Dendritic cell treated with granulocyte-macrophage colony-stimulating factor and Interleukin-4, amounts not matched to agents 40 ng/mL and 50 ng/mL, for 4 days (primary cell): ENCODE data around the gene GPATCH4.

Experiments used
- H3K27ac Mint-ChIP-seq: one replicate; pipeline ENCODE4 v1.8.0; 2022; ENCODE audit warnings: mild to moderate bottlenecking, mixed read lengths
- H3K27me3 Mint-ChIP-seq: one replicate; pipeline ENCODE4 v1.8.0; 2022; ENCODE audit warnings: mild to moderate bottlenecking, mixed read lengths
- H3K36me3 Mint-ChIP-seq: one replicate; pipeline ENCODE4 v1.8.0; 2022; ENCODE audit warnings: low read depth, mixed read lengths
- H3K4me1 Mint-ChIP-seq: one replicate; pipeline ENCODE4 v1.8.0; 2022; ENCODE audit warnings: low read depth, mixed read lengths
- H3K4me3 Mint-ChIP-seq: one replicate; pipeline ENCODE4 v1.8.0; 2022; ENCODE audit warnings: mild to moderate bottlenecking, moderate library complexity, mixed read lengths
- H3K9me3 Mint-ChIP-seq: one replicate; pipeline ENCODE4 v1.8.0; 2022; ENCODE audit warnings: mixed read lengths
- intact Hi-C: fragments of 100-400 bp; cut with micrococcal nuclease; formaldehyde crosslinking; loops from one replicate; pipeline ENCODE4 v1.15.0; 2022

Gene GPATCH4

GRCh38 chr1:156549831-156550230, 51.4 kb downstream of the GPATCH4 start:
- Mint-ChIP-seq H3K36me3 (no peaks in the 10 kb centered on the region), H3K27me3 (peaks cover 1% of the 10 kb centered on the region), H3K9me3 (no peaks in the 10 kb centered on the region), H3K4me1 (peaks cover 38% of the 10 kb centered on the region), H3K27ac (no peak overlapping the region), H3K4me3 (no peak overlapping the region)
- intact Hi-C loops: no loop called here

DNA sequence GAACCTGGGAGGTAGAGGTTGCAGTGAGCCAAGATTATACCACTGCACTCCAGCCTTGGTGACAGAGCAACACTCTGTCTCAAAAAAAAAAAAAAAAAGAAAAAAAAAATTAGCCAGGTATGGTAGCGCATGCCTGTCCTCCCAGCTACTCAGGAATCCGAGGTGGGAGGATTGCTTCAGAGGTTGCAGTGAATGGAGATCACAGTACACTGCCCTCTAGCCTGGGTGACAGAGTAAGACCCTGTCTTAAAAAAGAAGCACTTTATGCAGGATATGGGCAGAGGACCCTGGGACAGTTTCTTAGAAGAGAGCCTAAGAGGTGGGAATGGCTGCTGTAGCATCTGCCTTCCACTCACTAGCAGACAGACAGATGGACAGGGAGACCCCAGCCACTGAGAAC, 51.9 kb downstream of the GPATCH4 start:
- peaks cover 1% of the 10 kb centered on the region for H3K27me3 Mint-ChIP-seq
- no peaks in the 10 kb centered on the region for H3K36me3 Mint-ChIP-seq
- H3K27ac Mint-ChIP-seq: no peak overlapping the region
- H3K9me3 Mint-ChIP-seq: no peaks in the 10 kb centered on the region
- peaks cover 38% of the 10 kb centered on the region for H3K4me1 Mint-ChIP-seq
- intact Hi-C loops: no loop called here
- no peak overlapping the region for H3K4me3 Mint-ChIP-seq

DNA sequence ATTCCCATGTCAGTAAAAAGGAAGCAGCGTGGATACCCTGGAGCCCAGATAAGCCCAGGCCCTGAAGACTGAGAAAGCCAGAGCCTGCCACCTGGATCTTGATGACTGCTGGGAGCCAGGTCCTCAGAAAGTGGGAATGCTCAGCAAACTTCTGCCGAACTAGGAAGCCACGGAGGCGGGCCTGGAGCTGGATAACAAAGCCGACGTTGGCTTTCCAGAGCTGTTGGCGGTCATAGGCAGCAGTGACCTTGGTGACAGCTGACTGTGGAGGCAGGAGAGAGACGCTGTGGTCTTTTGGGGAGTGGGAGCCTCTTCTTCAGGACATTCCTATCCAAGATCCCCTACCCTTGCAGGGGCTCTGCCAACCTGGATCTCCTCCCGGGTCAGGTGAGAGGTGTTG, 53.3 kb downstream of the GPATCH4 start:
- Mint-ChIP-seq H3K9me3 (no peaks in the 10 kb centered on the region), H3K27me3 (peaks cover 1% of the 10 kb centered on the region), H3K4me3 (no peak overlapping the region), H3K36me3 (no peaks in the 10 kb centered on the region), H3K4me1 (peaks cover 28% of the 10 kb centered on the region), H3K27ac (no peak overlapping the region)
- intact Hi-C loops: no loop called here

GRCh38 chr1:156547434-156547833, 53.8 kb downstream of the GPATCH4 start:
- Mint-ChIP-seq H3K4me1 (peaks cover 26% of the 10 kb centered on the region), H3K4me3 (no peak overlapping the region), H3K9me3 (no peaks in the 10 kb centered on the region), H3K27ac (no peak overlapping the region), H3K27me3 (peaks cover 1% of the 10 kb centered on the region), H3K36me3 (no peaks in the 10 kb centered on the region)
- intact Hi-C loops: no loop called here

DNA sequence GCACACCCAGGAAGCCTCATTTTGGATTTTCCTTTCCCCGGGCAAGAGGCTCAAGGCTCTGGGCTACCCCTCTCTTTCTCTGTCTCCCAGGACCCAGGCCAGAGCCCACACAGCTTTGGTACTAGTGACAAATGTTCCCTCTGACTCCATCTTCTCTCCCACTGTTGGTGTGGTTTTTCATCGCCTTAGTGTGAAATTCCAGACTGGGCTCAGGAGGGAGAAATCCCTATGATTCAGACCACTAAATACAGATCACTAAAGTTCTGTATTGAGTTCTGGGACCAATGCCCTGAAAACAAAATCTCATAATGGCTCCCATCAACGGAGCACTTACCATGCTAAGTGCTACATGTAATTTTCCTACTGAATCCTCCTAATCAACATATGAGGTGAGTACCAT, 55.0 kb downstream of the GPATCH4 start:
- Mint-ChIP-seq H3K4me1 (peaks cover 15% of the 10 kb centered on the region), H3K4me3 (no peak overlapping the region), H3K9me3 (no peaks in the 10 kb centered on the region), H3K27me3 (peaks cover 1% of the 10 kb centered on the region), H3K36me3 (no peaks in the 10 kb centered on the region), H3K27ac (no peak overlapping the region)
- intact Hi-C loops: no loop called here

DNA sequence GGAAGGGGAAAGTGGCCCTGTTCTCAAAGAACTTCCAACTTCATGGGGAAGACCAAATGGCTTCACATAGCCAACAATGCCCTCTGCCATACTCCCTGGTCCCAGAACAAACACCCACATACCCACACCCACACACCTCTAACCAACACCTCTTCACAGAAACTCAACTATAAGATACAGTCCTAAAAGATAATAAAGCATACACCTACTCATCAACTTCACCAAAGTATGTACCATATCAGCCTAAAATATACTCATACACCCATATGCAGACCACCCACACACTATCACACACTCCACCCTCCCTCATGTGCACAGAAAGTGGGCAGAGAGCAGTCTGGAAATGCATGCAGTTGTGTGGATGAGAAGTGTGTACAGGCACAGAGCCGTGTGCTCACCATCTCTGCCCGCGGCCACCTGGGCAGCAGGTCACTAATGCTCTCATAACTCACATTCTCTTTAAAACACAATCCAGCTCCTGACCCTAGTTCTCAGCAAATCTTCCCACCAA, 56.6 kb downstream of the GPATCH4 start:
- no peaks in the 10 kb centered on the region for H3K27me3 Mint-ChIP-seq
- no peak overlapping the region for H3K4me3 Mint-ChIP-seq
- H3K4me1 Mint-ChIP-seq: peaks cover 24% of the 10 kb centered on the region
- intact Hi-C loops: loop anchor here (2.0 kb wide), 1 partner anchor 76 kb away; no protein-coding TSS in a partner anchor
- no peaks in the 10 kb centered on the region for H3K9me3 Mint-ChIP-seq
- H3K36me3 Mint-ChIP-seq: no peaks in the 10 kb centered on the region
- no peak overlapping the region for H3K27ac Mint-ChIP-seq
